Loucy (cell line): ENCODE results near the gene PRR4.

Experiments used
- H2AFZ ChIP-seq: fragments of 200-600 bp; sonication (generic); 2 replicates; pipeline ENCODE4 v1.6.0; 2016; ENCODE audit warnings: antibody characterized with exemption, mild to moderate bottlenecking, low read length, moderate library complexity
- H3F3A ChIP-seq: fragments of 200-600 bp; 2 replicates; pipeline ENCODE4 v1.6.0; 2016; ENCODE audit warnings: antibody characterized with exemption, low read depth, mild to moderate bottlenecking
- H3K27me3 ChIP-seq: fragments of 200-600 bp; sonication (generic); 2 replicates; pipeline ENCODE4 v1.6.1; 2014; ENCODE audit warnings: low read length, mild to moderate bottlenecking; ENCODE audit not compliant: insufficient read depth, poor library complexity, severe bottlenecking
- H3K36me3 ChIP-seq: fragments of 200-600 bp; sonication (generic); 2 replicates; pipeline ENCODE4 v1.6.1; 2016; ENCODE audit warnings: low read length; ENCODE audit not compliant: insufficient read depth
- H3K4me1 ChIP-seq: fragments of 200-600 bp; sonication (generic); 2 replicates; pipeline ENCODE4 v1.5.1; 2014; ENCODE audit warnings: low read length, mild to moderate bottlenecking; ENCODE audit not compliant: insufficient read depth, poor library complexity, severe bottlenecking
- H3K4me2 ChIP-seq: fragments of 200-600 bp; sonication (generic); 2 replicates; pipeline ENCODE4 v1.6.0; 2014; ENCODE audit warnings: antibody characterized with exemption, low read length, low read depth, mild to moderate bottlenecking; ENCODE audit not compliant: poor library complexity, severe bottlenecking
- H3K4me3 ChIP-seq: fragments of 200-600 bp; sonication (generic); 2 replicates; pipeline ENCODE4 v1.5.1; 2014; ENCODE audit warnings: low read length, mild to moderate bottlenecking, mixed read lengths; ENCODE audit not compliant: poor library complexity, severe bottlenecking
- H3K79me2 ChIP-seq: fragments of 200-600 bp; sonication (generic); 2 replicates; pipeline ENCODE4 v1.6.1; 2014; ENCODE audit warnings: low read length; ENCODE audit not compliant: insufficient read depth
- H3K9ac ChIP-seq: fragments of 200-600 bp; sonication (generic); 2 replicates; pipeline ENCODE4 v1.6.0; 2014; ENCODE audit warnings: mild to moderate bottlenecking, low read depth, low read length, moderate library complexity; ENCODE audit not compliant: poor library complexity, severe bottlenecking
- H3K9me2 ChIP-seq: fragments of 200-600 bp; sonication (generic); replicated peaks from 2 replicates; pipeline ENCODE4 v1.6.1; 2016; ENCODE audit warnings: low read depth, low read length, mixed read lengths
- H3K9me3 ChIP-seq: fragments of 200-600 bp; sonication (generic); 2 replicates; pipeline ENCODE4 v1.6.1; 2014; ENCODE audit warnings: mild to moderate bottlenecking, antibody characterized with exemption, low read length, low read depth; ENCODE audit not compliant: insufficient read depth
- H4K20me1 ChIP-seq: fragments of 200-600 bp; sonication (generic); 2 replicates; pipeline ENCODE4 v1.6.0; 2014; ENCODE audit warnings: antibody characterized with exemption, low read length, mild to moderate bottlenecking; ENCODE audit not compliant: insufficient read depth, poor library complexity, severe bottlenecking
- EZH2phosphoT487 ChIP-seq: fragments of 200-600 bp; IDR thresholded peaks from 2 replicates; pipeline ENCODE4 v1.6.1; 2018; ENCODE audit warnings: antibody characterized with exemption, mild to moderate bottlenecking, moderate library complexity, borderline replicate concordance
- TF ChIP-seq, protein P1 (sequence below): fragments of 200-600 bp; sonication (generic); conservative IDR thresholded peaks from 2 replicates; pipeline ENCODE4 v1.5.1; 2014; ENCODE audit warnings: mild to moderate bottlenecking, antibody characterized with exemption, low read length

PRR4 gene

GRCh38 chr12:10826258-10826657 is 23.0 kb downstream of the PRR4 start, which contains the start of gene TAS2R10:
Gene TAS2R10 (minus strand): TSS chr12:10826358. CDS start chr12:10826269, 89 bp downstream.
- no peaks in the 10 kb centered on the region for H3K27me3 ChIP-seq
- H3K4me2 ChIP-seq: no peak within 1 kb of the TSS
- no peaks in the 10 kb centered on the region for H3K9me3 ChIP-seq
- H2AFZ ChIP-seq: no peak within 1 kb of the TSS
- no peaks in the 10 kb centered on the region for H3K36me3 ChIP-seq
- H3K9me2 ChIP-seq: no peaks in the 10 kb centered on the region
- H3K79me2 ChIP-seq: no peaks in the 10 kb centered on the region
- H3K9ac ChIP-seq: no peak within 1 kb of the TSS
- H3K4me1 ChIP-seq: no peaks in the 10 kb centered on the region
- no peaks in the 10 kb centered on the region for H4K20me1 ChIP-seq
- H3K4me3 ChIP-seq: no peak within 1 kb of the TSS
- TF ChIP-seq, protein P1, sequence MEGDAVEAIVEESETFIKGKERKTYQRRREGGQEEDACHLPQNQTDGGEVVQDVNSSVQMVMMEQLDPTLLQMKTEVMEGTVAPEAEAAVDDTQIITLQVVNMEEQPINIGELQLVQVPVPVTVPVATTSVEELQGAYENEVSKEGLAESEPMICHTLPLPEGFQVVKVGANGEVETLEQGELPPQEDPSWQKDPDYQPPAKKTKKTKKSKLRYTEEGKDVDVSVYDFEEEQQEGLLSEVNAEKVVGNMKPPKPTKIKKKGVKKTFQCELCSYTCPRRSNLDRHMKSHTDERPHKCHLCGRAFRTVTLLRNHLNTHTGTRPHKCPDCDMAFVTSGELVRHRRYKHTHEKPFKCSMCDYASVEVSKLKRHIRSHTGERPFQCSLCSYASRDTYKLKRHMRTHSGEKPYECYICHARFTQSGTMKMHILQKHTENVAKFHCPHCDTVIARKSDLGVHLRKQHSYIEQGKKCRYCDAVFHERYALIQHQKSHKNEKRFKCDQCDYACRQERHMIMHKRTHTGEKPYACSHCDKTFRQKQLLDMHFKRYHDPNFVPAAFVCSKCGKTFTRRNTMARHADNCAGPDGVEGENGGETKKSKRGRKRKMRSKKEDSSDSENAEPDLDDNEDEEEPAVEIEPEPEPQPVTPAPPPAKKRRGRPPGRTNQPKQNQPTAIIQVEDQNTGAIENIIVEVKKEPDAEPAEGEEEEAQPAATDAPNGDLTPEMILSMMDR: no peak
- TF ChIP-seq EZH2phosphoT487: no peak
- H3F3A ChIP-seq: no peaks in the 10 kb centered on the region

DNA sequence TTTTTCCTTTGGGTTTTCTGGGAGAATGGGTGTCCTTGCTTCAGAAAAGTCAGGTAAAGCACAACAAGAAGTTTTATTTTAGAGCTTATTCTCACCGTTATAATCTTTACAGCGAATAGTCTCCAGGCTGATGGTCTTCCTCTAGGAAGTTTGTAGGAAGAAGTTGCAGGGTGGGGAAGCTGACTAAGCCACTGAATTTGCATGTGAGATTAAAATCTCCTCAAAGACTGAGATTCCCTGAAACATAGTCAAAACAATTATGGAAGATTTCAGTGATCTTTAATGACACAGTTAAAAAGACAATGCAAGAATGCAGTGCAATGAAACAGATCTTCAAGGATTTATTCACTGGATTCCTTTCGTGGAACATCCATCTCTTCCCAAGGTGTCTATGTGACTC is 24.3 kb downstream of the PRR4 start:
- no peaks in the 10 kb centered on the region for H3F3A ChIP-seq
- H3K36me3 ChIP-seq: no peaks in the 10 kb centered on the region
- no peaks in the 10 kb centered on the region for H3K9me3 ChIP-seq
- H3K27me3 ChIP-seq: no peaks in the 10 kb centered on the region
- no peaks in the 10 kb centered on the region for H3K9me2 ChIP-seq
- H3K4me2 ChIP-seq: no peak overlapping the region
- TF ChIP-seq EZH2phosphoT487: no peak
- TF ChIP-seq, protein P1: no peak
- no peaks in the 10 kb centered on the region for H4K20me1 ChIP-seq
- no peak overlapping the region for H3K9ac ChIP-seq
- H3K4me3 ChIP-seq: no peak overlapping the region
- no peak overlapping the region for H2AFZ ChIP-seq
- H3K4me1 ChIP-seq: no peaks in the 10 kb centered on the region
- H3K79me2 ChIP-seq: no peaks in the 10 kb centered on the region

GRCh38 chr12:10811883-10812536 is 37.3 kb downstream of the PRR4 start:
- Histone ChIP-seq H3K36me3 (no peaks in the 10 kb centered on the region), H3F3A (no peaks in the 10 kb centered on the region), H3K9me2 (no peaks in the 10 kb centered on the region), H2AFZ (no peak overlapping the region), H3K4me1 (no peaks in the 10 kb centered on the region), H3K9me3 (no peaks in the 10 kb centered on the region), H3K4me3 (no peak overlapping the region), H3K9ac (no peak overlapping the region), H3K4me2 (no peak overlapping the region), H3K79me2 (no peaks in the 10 kb centered on the region), H3K27me3 (no peaks in the 10 kb centered on the region), H4K20me1 (no peaks in the 10 kb centered on the region)
- TF ChIP-seq, protein P1: no peak
- no peak for TF ChIP-seq EZH2phosphoT487
